BE2C (cell line): ENCODE data around the gene GRIK5.
A peak's percentile ranks its signal among the peaks of the same experiment; 100 is the strongest.

Source experiments
- DNase-seq: peaks from one replicate; pipeline ENCODE4 v3.0.0-alpha.2; 2020
- H3K27me3 ChIP-seq: fragments of 250-450 bp; sonication (Bioruptor Pico); 2 replicates; pipeline ENCODE4 v1.5.1; 2020; ENCODE audit warnings: mild to moderate bottlenecking
- H3K36me3 ChIP-seq: fragments of 250-450 bp; sonication (Bioruptor Pico); 2 replicates; pipeline ENCODE4 v1.5.1; 2020; ENCODE audit warnings: mild to moderate bottlenecking
- H3K4me1 ChIP-seq: fragments of 250-450 bp; sonication (Bioruptor Pico); 2 replicates; pipeline ENCODE4 v1.5.1; 2020
- H3K4me3 ChIP-seq: 2 replicates; pipeline ENCODE4 v1.5.1; 2011; ENCODE audit warnings: low read depth, low read length
- H3K9me3 ChIP-seq: fragments of 250-450 bp; sonication (Bioruptor Pico); 2 replicates; pipeline ENCODE4 v1.5.1; 2020
- CTCF ChIP-seq: IDR thresholded peaks from 2 replicates; pipeline ENCODE4 v1.5.1; 2012; ENCODE audit warnings: mild to moderate bottlenecking, low read depth, low read length

GRIK5 gene

GRCh38 chr19:41967054-41967783 lies 102.8 kb downstream of the GRIK5 start:
- Histone ChIP-seq H3K36me3 (peaks cover 72% of the 10 kb centered on the region), H3K9me3 (no peaks in the 10 kb centered on the region), H3K27me3 (no peaks in the 10 kb centered on the region), H3K4me1 (no peaks in the 10 kb centered on the region), H3K4me3 (no peak overlapping the region)
- no peak for DNase-seq
- TF ChIP-seq CTCF = no peak

GRCh38 chr19:41965106-41965505 lies 104.9 kb downstream of the GRIK5 start:
- no peak for TF ChIP-seq CTCF
- no peaks in the 10 kb centered on the region for H3K9me3 ChIP-seq
- H3K36me3 ChIP-seq = peaks cover 54% of the 10 kb centered on the region
- H3K4me1 ChIP-seq = no peaks in the 10 kb centered on the region
- H3K4me3 ChIP-seq = no peak overlapping the region
- no peaks in the 10 kb centered on the region for H3K27me3 ChIP-seq
- no peak for DNase-seq

- no peak for DNase-seq
- Histone ChIP-seq H3K4me1 (no peaks in the 10 kb centered on the region), H3K4me3 (no peak overlapping the region), H3K27me3 (no peaks in the 10 kb centered on the region), H3K9me3 (no peaks in the 10 kb centered on the region), H3K36me3 (peaks cover 16% of the 10 kb centered on the region)
- no peak for TF ChIP-seq CTCF
These were observed 109.0 kb downstream of the GRIK5 start for GRCh38 chr19:41960973-41961372.

GRCh38 chr19:41959056-41960053 lies 110.7 kb downstream of the GRIK5 start, which contains the start of gene RABAC1:
RABAC1 (minus strand) TSS chr19:41959321; CDS start chr19:41959292, 29 bp downstream.
- Histone ChIP-seq H3K36me3 (peaks cover 5% of the 10 kb centered on the region; the same call in 1 of the 2 replicates), H3K9me3 (no peaks in the 10 kb centered on the region), H3K4me1 (no peaks in the 10 kb centered on the region), H3K27me3 (no peaks in the 10 kb centered on the region), H3K4me3 (peak within 1 kb of the TSS; percentile 92)
- TF ChIP-seq CTCF = peak; percentile 42
- peak; percentile 96 for DNase-seq

- peak overlapping the region; percentile 92 for H3K4me3 ChIP-seq
- DNase-seq = peak; percentile 89
- H3K4me1 ChIP-seq = no peaks in the 10 kb centered on the region
- no peak for TF ChIP-seq CTCF
- H3K9me3 ChIP-seq = no peaks in the 10 kb centered on the region
- no peaks in the 10 kb centered on the region for H3K27me3 ChIP-seq
- peaks cover 5% of the 10 kb centered on the region; the same call in 1 of the 2 replicates for H3K36me3 ChIP-seq
These were observed 111.5 kb downstream of the GRIK5 start for GRCh38 chr19:41958367-41959055.
